ENCODE results near the gene NFKBIA. TPM values are rescaled to one million over a fixed set of nuclear protein-coding genes. Genes with fewer than 3 reads are reported as not detected.
"Not testable (repeated sequence)": the region's sequence is repeated elsewhere in the genome, so short reads cannot be mapped to it uniquely, and the experiment has no call there.

NFKBIA gene
- polyA plus RNA-seq, 4 donors, result 49.1 to 128 (median 65.2) TPM

- no peak for DNase-seq (ENCODE audit: low read depth in 4 of 4, low spot score in 3 of 4)
These were observed 5.0 kb upstream of the NFKBIA start for GRCh38 chr14:35409595-35409994.

GRCh38 chr14:35408026-35408425 lies 3.5 kb upstream of the NFKBIA start:
- no peak for DNase-seq (ENCODE audit: low read depth in 4 of 4, low spot score in 3 of 4)

- DNase-seq (ENCODE audit: low read depth in 4 of 4, low spot score in 3 of 4), result no peak
These were observed 2.7 kb upstream of the NFKBIA start for GRCh38 chr14:35407306-35407630.

- DNase-seq (ENCODE audit: low read depth in 4 of 4, low spot score in 3 of 4), result no peak
These were observed 2.2 kb upstream of the NFKBIA start for GRCh38 chr14:35406506-35407305.

- DNase-seq (ENCODE audit: low read depth in 4 of 4, low spot score in 3 of 4), result no peak
These were observed 1.5 kb upstream of the NFKBIA start for GRCh38 chr14:35406090-35406489.

GRCh38 chr14:35405304-35405996 lies 901 bp upstream of the NFKBIA start:
- no peak for DNase-seq (ENCODE audit: low read depth in 4 of 4, low spot score in 3 of 4)

GRCh38 chr14:35403603-35404448 lies 723 bp downstream of the NFKBIA start:
- DNase-seq (ENCODE audit: low read depth in 4 of 4, low spot score in 3 of 4), result peak; percentile 68 to 85 (median 81)

- no peak for DNase-seq (ENCODE audit: low read depth in 4 of 4, low spot score in 3 of 4)
These were observed 1.4 kb downstream of the NFKBIA start for GRCh38 chr14:35403114-35403602.

- DNase-seq (ENCODE audit: low read depth in 4 of 4, low spot score in 3 of 4), result no peak
These were observed 2.0 kb downstream of the NFKBIA start for GRCh38 chr14:35402323-35403113.

- no peak for DNase-seq (ENCODE audit: low read depth in 4 of 4, low spot score in 3 of 4)
These were observed 2.9 kb downstream of the NFKBIA start for GRCh38 chr14:35401422-35402265.

- no peak for DNase-seq (ENCODE audit: low read depth in 4 of 4, low spot score in 3 of 4)
These were observed 3.7 kb downstream of the NFKBIA start for GRCh38 chr14:35400648-35401421.

- DNase-seq (ENCODE audit: low read depth in 4 of 4, low spot score in 3 of 4), result no peak
These were observed 5.2 kb downstream of the NFKBIA start for GRCh38 chr14:35399083-35399937.

GRCh38 chr14:35398071-35398584 lies 6.4 kb downstream of the NFKBIA start:
- DNase-seq (ENCODE audit: low read depth in 4 of 4, low spot score in 3 of 4), result no peak

- DNase-seq (ENCODE audit: low read depth in 4 of 4, low spot score in 3 of 4), result not testable (repeated sequence)
These were observed 7.9 kb downstream of the NFKBIA start for GRCh38 chr14:35396610-35397009.

GRCh38 chr14:35395283-35395682 lies 9.3 kb downstream of the NFKBIA start:
- no peak for DNase-seq (ENCODE audit: low read depth in 4 of 4, low spot score in 3 of 4)

- DNase-seq (ENCODE audit: low read depth in 4 of 4, low spot score in 3 of 4), result no peak
These were observed 10.1 kb downstream of the NFKBIA start for GRCh38 chr14:35394326-35395013.

GRCh38 chr14:35393826-35394225 lies 10.7 kb downstream of the NFKBIA start:
- no peak for DNase-seq (ENCODE audit: low read depth in 4 of 4, low spot score in 3 of 4)
